UCSD-AML1 (cell line): Measurements from ENCODE around the gene ARRDC3.

Experiments
- DNase-seq: peaks from one replicate; lab custom pipeline; 2025; ENCODE audit not compliant: unreplicated experiment; lab: John Stamatoyannopoulos, UW

Gene ARRDC3

DNA sequence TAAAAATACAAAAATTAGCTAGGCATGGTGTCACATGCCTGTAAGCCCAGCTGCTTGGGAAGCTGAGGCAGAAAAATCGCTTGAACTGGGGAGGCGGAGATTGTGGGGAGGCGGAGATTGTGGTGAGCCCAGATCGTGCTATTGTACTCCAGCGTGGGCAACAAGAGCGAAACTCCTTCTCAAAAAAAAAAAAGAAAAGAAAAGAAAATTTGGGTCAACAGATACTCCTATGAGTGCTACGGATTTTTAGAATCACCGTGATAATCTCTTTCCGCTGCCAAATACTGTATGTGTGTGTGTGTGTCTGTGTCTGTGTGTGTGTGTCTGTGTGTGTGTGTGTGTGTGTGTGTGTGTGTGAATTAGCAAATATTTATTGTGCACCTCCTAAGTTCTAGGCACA, 64.4 kb downstream of the ARRDC3 start:
- DNase-seq = no peak
